ENCODE data around the gene STMN3.
"Not testable (repeated sequence)": the region's sequence is repeated elsewhere in the genome, so short reads cannot be mapped to it uniquely, and the experiment has no call there.

The STMN3 gene

GRCh38 chr20:63612276-63612931 lies 40.8 kb downstream of the STMN3 start:
- no peaks in the 10 kb centered on the region for H3K9me3 ChIP-seq (ENCODE audit: low read depth, low read length)
- no peak for DNase-seq (ENCODE audit: low read depth, low spot score)
- H3K36me3 ChIP-seq (ENCODE audit: insufficient read depth, low read length), result peaks cover 16% of the 10 kb centered on the region; the same call in 1 of the 2 replicates
- no peak overlapping the region for H3K4me3 ChIP-seq
- no peak overlapping the region for H3K27ac ChIP-seq
- TF ChIP-seq POLR2AphosphoS5 (IDR thresholded peaks at IDR 0.05; ENCODE audit: borderline replicate concordance, low read depth, low read length) (no peak), FOXP2 (optimal IDR thresholded peaks at IDR 0.05; ENCODE audit: control extremely low read depth, extremely low read length, insufficient read depth) (no peak), EZH2 (IDR thresholded peaks at IDR 0.05) (no peak)
- H3K9ac ChIP-seq (ENCODE audit: insufficient read length), result no peak overlapping the region

GRCh38 chr20:63611646-63612045 lies 41.6 kb downstream of the STMN3 start:
- DNase-seq (ENCODE audit: low read depth, low spot score), result no peak
- Histone ChIP-seq H3K9me3 (ENCODE audit: low read depth, low read length) (no peaks in the 10 kb centered on the region), H3K9ac (ENCODE audit: insufficient read length) (no peak overlapping the region), H3K36me3 (ENCODE audit: insufficient read depth, low read length) (peaks cover 11% of the 10 kb centered on the region; the same call in 1 of the 2 replicates), H3K27ac (no peak overlapping the region), H3K4me3 (no peak overlapping the region)
- TF ChIP-seq EZH2 (IDR thresholded peaks at IDR 0.05), result no peak
- no peak for TF ChIP-seq FOXP2 (optimal IDR thresholded peaks at IDR 0.05; ENCODE audit: control extremely low read depth, extremely low read length, insufficient read depth)
- TF ChIP-seq POLR2AphosphoS5 (IDR thresholded peaks at IDR 0.05; ENCODE audit: borderline replicate concordance, low read depth, low read length), result no peak

- Histone ChIP-seq H3K36me3 (ENCODE audit: insufficient read depth, low read length) (peaks cover 8% of the 10 kb centered on the region; the same call in 1 of the 2 replicates), H3K9me3 (ENCODE audit: low read depth, low read length) (no peaks in the 10 kb centered on the region), H3K27ac (no peak overlapping the region), H3K9ac (ENCODE audit: insufficient read length) (no peak overlapping the region), H3K4me3 (no peak overlapping the region)
- TF ChIP-seq EZH2 (IDR thresholded peaks at IDR 0.05) (no peak), FOXP2 (optimal IDR thresholded peaks at IDR 0.05; ENCODE audit: control extremely low read depth, extremely low read length, insufficient read depth) (no peak), POLR2AphosphoS5 (IDR thresholded peaks at IDR 0.05; ENCODE audit: borderline replicate concordance, low read depth, low read length) (no peak)
- DNase-seq (ENCODE audit: low read depth, low spot score), result no peak
Measured at GRCh38 chr20:63610581-63611435, 42.4 kb downstream of the STMN3 start.

- Histone ChIP-seq H3K9ac (ENCODE audit: insufficient read length) (no peak overlapping the region), H3K27ac (no peak overlapping the region), H3K9me3 (ENCODE audit: low read depth, low read length) (no peaks in the 10 kb centered on the region), H3K4me3 (no peak overlapping the region), H3K36me3 (ENCODE audit: insufficient read depth, low read length) (peaks cover 19% of the 10 kb centered on the region)
- TF ChIP-seq POLR2AphosphoS5 (IDR thresholded peaks at IDR 0.05; ENCODE audit: borderline replicate concordance, low read depth, low read length) (no peak), FOXP2 (optimal IDR thresholded peaks at IDR 0.05; ENCODE audit: control extremely low read depth, extremely low read length, insufficient read depth) (no peak), EZH2 (IDR thresholded peaks at IDR 0.05) (no peak)
- no peak for DNase-seq (ENCODE audit: low read depth, low spot score)
Measured at GRCh38 chr20:63606686-63607085, 46.5 kb downstream of the STMN3 start.

- no peak overlapping the region for H3K9ac ChIP-seq (ENCODE audit: insufficient read length)
- H3K9me3 ChIP-seq (ENCODE audit: low read depth, low read length), result no peaks in the 10 kb centered on the region
- TF ChIP-seq FOXP2 (optimal IDR thresholded peaks at IDR 0.05; ENCODE audit: control extremely low read depth, extremely low read length, insufficient read depth) (no peak), POLR2AphosphoS5 (IDR thresholded peaks at IDR 0.05; ENCODE audit: borderline replicate concordance, low read depth, low read length) (no peak), EZH2 (IDR thresholded peaks at IDR 0.05) (no peak)
- H3K4me3 ChIP-seq, result no peak overlapping the region
- H3K36me3 ChIP-seq (ENCODE audit: insufficient read depth, low read length), result peaks cover 32% of the 10 kb centered on the region
- DNase-seq (ENCODE audit: low read depth, low spot score), result no peak
- H3K27ac ChIP-seq, result no peak overlapping the region
Measured at GRCh38 chr20:63602321-63602720, 50.9 kb downstream of the STMN3 start.

GRCh38 chr20:63601679-63602078 lies 51.5 kb downstream of the STMN3 start:
- not testable (repeated sequence) for H3K27ac ChIP-seq; H3K9ac ChIP-seq (ENCODE audit: insufficient read length); H3K4me3 ChIP-seq; H3K9me3 ChIP-seq (ENCODE audit: low read depth, low read length); DNase-seq (ENCODE audit: low read depth, low spot score)
- peaks cover 32% of the 10 kb centered on the region for H3K36me3 ChIP-seq (ENCODE audit: insufficient read depth, low read length)

- DNase-seq (ENCODE audit: low read depth, low spot score), result no peak
- TF ChIP-seq EZH2 (IDR thresholded peaks at IDR 0.05), result no peak
- TF ChIP-seq POLR2AphosphoS5 (IDR thresholded peaks at IDR 0.05; ENCODE audit: borderline replicate concordance, low read depth, low read length), result no peak
- TF ChIP-seq FOXP2 (optimal IDR thresholded peaks at IDR 0.05; ENCODE audit: control extremely low read depth, extremely low read length, insufficient read depth), result no peak
- Histone ChIP-seq H3K36me3 (ENCODE audit: insufficient read depth, low read length) (peaks cover 32% of the 10 kb centered on the region), H3K9me3 (ENCODE audit: low read depth, low read length) (no peaks in the 10 kb centered on the region), H3K9ac (ENCODE audit: insufficient read length) (no peak overlapping the region), H3K27ac (no peak overlapping the region), H3K4me3 (no peak overlapping the region)
Measured at GRCh38 chr20:63599396-63600050, 53.7 kb downstream of the STMN3 start.

Data from SK-N-MC (cell line).